NCI-H460 (cell line): Measurements from ENCODE around the gene PUS1. TPM values are rescaled to one million over a fixed set of nuclear protein-coding genes. Genes with fewer than 3 reads are reported as not detected.

Experiments used
- DNase-seq: peaks from one replicate; pipeline ENCODE4 v3.0.0-alpha.2; 2016; ENCODE audit warnings: low read depth; ENCODE audit errors: extremely low read depth
- total RNA-seq: library from RNA; depleted of rRNA; stranded (reverse); fragments of >200 nt; shearing (Covaris generic); gene quantifications from 2 replicates; pipeline ENCODE4 v1.2.3, GENCODE V29; 2014

Gene PUS1
- total RNA-seq, 1 experiment from 2014 or later: 42.2 TPM

DNA sequence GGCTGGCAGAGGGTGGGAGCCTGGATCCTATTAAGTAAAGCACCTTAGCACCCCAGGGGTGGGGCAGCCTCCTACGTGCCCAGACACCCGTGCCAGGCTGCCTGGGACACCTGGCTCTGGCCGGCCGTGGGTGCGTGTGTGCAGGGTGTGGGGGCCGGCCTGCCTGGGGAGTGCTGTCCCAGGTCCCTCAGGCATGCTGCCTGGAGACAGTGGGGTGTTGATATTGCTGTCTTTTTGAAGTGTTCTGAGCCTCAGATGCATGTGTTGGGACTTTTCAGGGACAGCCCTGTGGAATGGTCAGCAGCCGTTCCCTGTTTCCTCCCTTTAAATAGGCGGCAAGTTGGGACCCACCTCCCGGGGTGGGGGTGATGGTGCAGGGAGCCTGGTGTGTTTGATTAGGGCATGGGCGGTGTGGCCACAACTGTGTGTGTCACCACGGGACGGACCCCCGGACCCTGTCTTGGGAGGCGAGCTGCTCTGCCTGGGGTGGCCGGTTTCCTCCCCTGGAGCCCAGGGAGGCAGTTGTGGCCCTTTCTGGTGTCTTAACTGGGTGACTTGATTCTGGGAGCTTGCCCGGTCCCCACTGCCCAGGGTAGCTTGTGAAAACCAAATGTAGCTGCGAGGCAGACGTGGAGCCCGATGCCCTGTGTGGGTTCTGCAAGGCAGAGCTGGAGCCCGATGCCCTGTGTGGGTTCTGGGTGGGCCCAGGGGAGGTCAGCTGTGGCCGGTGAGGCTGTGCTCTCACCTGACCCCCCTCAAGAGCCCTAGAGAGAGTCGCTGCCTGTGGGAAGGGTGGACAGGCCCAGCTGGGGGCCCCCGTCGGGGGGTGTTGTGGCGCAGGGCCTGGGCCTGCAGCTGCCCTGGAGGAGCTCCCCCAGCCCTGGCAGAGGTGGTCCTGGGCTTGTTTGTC lies 26.5 kb upstream of the PUS1 start:
- no peak for DNase-seq

DNA sequence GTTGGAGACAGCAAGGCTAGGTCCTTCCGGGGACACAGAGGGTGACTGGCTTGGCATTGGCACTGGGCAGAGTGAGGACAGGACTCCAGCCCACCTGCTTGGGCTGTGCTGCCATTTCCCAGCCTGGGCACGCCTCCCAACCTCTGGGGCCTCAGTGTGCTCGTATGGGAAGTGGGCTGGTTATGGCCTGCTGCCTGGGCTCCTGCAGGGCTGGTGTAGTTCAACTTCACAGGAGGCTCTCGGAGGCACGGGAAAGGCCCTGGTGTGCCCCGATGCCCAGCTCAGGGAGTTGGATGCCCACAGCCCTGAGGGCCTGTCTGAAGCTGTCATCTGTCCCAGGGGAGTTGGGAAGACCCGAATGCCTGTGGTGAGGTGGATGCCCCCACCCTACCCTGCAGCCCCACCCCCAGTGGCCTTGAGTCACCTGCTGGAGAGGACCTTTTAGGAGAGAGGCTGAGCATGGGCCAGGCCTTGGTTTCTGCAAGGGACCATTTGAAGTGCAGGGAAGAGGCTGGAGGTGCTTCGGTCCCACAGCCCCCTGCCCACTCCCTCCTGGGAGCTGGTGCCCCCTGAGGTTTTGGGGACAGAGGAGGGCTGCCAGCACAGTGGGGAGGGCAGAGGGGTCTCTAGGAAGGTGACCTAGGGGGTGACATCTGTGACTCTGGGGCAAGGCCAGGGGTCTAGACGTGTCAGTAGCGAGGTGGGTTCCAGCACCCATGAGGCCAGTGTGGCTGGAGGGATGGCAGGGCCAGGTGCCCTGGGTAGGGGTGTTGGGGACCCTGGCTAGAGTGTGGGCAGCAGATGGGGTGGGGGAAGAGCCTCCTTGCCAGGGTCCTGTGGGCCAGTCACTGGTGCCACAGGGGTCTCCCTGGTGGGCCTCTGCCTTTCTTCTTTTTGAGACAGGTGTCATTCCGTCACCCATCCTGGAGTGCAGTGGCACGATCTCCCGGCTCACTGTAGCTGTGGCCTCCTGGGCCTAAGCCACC lies 25.5 kb upstream of the PUS1 start:
- no peak for DNase-seq

- DNase-seq: no peak
These were observed 24.7 kb upstream of the PUS1 start for GRCh38 chr12:131904346-131904745.

DNA sequence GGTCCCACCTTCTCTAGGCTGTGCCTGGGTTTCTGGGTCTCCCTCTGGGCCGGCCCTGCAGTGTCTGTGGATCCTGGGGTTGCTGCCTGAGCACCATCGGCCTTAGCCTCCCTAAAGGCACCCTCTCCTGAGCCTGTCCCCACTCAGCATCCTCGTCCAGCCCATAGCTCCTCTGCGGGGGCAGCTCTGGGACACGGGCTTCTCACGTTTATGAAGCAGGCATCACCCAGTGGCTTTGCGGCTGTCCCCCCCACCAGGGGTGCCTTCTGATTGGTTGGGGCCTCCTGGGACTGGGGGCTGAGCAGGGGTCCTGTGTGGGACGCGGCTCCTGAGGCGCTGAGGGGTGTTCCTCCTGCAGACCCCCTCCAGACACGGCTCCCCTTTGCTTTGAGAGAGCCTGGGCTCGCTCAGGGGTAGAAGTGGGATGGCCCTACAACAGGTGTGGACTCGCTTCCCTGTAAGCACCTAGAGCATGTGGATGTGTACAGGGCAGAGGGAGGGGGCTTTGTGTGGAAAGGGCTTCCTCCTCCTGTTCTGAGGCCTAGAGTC lies 23.9 kb upstream of the PUS1 start:
- DNase-seq: no peak

DNA sequence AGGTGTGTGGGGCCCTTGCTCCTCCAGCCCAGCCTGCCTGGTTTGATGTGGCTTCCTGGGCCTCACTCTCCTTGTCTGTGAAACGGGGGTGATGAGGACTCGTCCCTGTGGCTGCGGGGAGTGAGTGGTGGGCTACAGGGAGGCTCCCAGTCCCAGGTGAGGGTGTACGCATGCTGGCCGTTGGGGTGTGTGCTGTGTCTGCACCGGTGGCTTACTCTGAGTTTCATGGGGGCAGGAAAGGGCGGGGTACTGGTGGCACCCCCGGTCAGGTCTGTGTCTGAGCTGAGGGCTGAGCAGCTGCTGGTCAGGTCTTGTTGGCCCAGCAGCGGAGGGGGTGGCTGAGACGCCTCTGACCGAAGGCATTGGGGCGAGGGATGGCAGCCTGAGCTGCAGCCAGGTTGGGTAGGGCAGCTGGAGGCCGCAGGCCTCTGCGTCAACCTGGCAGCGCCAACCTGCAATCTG lies 23.4 kb upstream of the PUS1 start:
- DNase-seq: no peak

GRCh38 chr12:131907379-131908091 lies 21.5 kb upstream of the PUS1 start:
- DNase-seq: no peak

DNA sequence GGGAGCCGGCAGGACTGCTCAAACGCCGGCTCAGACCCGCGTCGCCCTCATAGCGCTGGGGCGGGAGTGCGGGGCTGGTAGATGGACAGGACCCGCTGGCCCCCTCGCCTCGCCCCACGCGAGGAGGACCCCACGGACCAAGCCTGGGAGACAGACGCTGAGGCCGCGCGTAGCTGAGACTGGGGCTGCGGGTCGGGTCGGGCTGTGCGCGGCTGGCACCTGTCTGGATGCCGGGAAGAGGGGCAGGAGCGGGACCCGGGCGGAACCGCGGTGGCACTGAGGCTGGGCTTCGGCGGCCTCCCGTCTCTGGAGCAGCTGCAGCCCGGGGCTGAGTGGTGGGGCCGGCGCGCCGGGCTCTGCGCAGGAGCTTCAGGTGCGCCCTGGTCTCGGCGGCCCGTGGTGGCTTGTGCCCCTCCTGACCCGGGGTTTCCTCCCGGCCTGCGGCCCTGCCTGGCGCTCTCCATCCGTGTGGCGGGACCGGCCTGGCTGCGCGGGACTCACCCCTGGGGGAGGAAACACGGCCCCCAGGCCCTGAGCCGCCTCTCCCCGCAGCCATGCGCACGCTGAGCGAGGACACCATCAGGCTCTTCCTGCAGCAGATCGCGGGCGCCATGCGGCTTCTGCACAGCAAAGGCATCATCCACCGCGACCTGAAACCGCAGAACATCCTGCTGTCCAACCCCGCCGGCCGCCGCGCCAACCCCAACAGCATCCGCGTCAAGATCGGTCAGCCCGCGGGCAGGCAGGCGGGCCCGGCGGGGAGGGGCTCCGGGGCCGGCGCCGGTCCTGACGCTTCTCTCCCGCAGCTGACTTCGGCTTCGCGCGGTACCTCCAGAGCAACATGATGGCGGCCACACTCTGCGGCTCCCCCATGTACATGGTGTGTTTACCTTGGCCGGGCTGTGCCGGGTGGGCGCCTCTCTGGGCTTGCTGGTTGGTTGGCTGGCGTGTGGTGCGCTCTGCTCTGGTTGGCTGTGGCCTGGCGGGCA lies 20.7 kb upstream of the PUS1 start:
- DNase-seq: no peak

DNA sequence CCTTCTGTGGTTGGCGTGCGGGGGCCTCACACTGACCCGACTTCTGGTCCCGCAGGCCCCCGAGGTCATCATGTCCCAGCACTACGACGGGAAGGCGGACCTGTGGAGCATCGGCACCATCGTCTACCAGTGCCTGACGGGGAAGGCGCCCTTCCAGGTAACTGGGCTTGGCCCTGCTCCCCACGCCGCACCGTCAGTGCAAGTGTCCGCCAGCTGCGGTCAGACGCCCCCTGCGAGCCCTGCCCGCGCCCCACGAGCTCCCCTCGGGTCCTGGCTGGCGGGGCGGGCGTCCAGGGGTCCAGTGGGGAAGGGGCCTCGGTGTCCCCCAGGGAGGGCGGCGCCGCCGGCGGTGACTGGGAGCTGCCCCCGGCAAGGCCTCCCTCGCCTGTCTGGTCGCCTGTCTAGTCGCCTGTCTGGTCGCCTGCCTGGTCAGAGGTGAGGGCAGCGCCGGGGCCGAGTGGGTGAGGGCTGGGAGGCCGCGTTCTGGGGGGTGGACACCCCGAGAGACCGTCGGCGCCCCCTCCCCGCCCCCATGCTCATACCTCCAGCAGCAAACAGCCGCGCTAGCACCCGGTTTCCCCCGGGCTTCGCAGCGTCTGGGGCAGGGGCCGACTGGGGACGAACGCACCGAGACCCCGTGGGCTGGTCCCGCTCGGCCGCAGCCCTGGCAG lies 19.9 kb upstream of the PUS1 start:
- DNase-seq: no peak

GRCh38 chr12:131909752-131910219 lies 19.3 kb upstream of the PUS1 start:
- no peak for DNase-seq

DNA sequence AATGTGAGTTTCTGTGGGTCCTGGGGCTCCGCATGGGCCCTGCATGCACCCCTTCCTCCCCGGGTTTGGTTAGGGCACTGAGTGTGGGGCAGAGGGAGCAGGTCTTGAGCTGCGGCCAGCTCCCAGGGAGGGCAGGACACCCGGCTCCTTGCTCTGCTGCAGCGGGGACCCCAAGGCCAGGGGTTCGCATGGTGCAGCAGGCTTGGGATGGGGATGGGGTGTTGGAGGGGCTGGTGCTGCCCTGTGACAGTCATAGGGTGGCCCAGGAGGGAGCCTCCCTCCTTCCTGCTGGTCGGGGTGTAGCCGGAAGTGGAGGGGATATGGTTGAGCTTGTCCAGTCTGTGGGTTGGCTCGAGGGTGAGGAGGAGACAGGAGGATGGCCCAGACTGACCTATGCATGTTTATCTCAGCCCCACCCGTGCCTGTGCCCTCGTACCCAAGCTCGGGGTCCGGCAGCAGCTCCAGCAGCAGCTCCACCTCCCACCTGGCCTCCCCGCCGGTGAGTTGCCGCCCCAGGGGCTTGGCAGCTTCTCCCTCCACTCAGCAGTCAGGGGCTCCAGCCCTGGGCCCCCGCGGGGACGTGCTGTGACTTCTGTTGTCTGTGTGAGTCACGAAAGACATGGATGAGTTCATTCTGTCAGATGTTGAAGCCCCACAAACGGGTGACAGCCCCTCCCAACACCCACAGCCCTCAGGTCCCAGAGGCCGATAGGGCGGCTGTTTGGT lies 18.6 kb upstream of the PUS1 start:
- no peak for DNase-seq

DNA sequence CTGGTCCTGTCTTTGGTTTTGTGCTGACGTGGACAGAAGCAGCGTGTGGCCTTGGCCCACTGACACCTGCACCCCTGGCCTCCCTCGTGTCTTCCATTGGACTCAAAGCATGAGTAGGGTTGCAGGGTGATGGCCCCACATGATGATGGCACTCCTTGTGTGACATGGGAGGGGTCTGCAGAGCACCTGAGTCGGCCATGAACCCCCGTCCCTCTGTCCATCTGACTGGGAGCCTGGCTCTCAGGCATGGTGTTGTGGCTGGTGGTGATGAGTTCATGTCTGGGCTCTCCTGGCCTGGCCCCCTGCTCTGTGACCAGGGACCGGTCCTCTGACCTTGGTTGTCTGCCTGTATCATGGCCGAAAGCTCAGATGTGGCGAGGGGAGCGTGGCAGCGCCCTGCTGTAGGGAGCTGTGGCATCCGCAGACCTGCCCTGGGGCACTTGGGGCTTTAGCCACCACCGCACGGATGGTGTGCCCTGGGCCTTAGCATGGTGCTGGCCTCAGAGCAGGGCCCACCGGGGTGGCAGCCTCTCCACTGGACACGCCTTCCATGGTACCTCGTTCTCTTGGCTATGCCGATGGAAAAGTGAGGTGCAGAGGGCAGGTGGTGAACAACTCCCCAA lies 17.9 kb upstream of the PUS1 start:
- DNase-seq: no peak

DNA sequence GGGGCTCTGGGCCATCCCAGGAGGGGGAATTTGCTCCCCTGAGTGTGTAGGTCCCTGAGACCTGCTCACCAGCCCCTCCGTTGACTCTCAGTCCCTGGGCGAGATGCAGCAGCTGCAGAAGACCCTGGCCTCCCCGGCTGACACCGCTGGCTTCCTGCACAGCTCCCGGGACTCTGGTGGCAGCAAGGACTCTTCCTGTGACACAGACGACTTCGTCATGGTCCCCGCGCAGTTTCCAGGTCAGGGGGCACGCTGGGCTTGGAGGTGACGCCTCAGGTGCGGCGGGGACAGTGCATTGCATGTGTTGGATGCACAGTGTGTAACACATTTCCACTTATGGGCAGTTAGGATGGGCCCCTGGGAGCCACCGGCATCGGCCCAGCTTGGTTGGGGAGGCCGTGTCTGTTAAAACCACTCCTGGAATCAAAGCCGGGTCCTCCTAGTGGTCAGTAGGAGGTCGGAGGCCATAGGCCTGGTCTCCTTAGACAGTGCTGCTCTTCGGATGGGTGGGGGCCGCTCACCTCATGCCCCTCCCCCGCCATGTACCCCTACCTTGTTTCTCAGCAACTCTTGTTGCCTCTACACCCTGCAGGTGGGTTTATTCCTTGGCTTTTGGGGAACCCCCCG lies 17.1 kb upstream of the PUS1 start:
- DNase-seq: no peak

GRCh38 chr12:131912518-131913274 lies 16.4 kb upstream of the PUS1 start:
- DNase-seq: no peak

GRCh38 chr12:131913666-131914065 lies 15.4 kb upstream of the PUS1 start:
- no peak for DNase-seq

DNA sequence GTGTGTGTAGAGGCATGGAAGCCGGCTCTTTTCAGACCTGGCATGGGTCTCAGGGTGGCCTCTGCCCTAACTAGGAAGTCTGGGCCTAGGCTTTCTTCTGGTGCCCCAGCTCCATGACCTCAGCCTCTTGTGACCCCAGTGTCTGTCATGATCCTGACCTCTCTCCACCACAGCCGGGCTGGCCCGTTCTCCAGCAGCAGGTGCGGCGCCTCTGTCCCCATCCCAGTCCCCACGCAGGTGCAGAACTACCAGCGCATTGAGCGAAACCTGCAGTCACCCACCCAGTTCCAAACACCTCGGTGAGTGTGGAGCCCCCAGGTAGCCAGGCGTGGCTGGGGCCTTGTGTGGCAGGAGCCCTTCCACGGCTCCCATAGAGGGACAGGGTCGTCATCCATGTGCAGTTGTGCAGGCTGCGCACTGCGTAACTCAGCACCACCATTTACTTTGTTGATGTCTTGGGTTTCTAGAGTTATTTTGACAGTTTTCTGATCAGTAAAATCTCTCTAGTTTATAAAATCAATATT lies 14.8 kb upstream of the PUS1 start:
- DNase-seq: no peak
